ENCODE data around the gene RNF145.

- TF ChIP-seq CTCF (IDR thresholded peaks at IDR 0.05) = no peak
- no peak for TF ChIP-seq POLR2A (IDR thresholded peaks at IDR 0.05)
Measured at GRCh38 chr5:159132429-159133040, 76.8 kb downstream of the RNF145 start.

All from prostate gland (tissue), 2 donors.